ENCODE measurements around the gene RPP30. TPM values are rescaled to one million over a fixed set of nuclear protein-coding genes. Genes with fewer than 3 reads are reported as not detected.

Gene RPP30
- total and polyA plus RNA-seq, 2 of the 13 experiments (the other 11 are each of a cell fraction or from before 2014, with no cell fraction given) = 27.1 to 65.0 TPM

- no peak for TF ChIP-seq ZNF770 (CRISPR knock-in tag; IDR thresholded peaks at IDR 0.05)
- TF ChIP-seq ARNTL (CRISPR knock-in tag; IDR thresholded peaks at IDR 0.05) = no peak
- TF ChIP-seq, protein P1, sequence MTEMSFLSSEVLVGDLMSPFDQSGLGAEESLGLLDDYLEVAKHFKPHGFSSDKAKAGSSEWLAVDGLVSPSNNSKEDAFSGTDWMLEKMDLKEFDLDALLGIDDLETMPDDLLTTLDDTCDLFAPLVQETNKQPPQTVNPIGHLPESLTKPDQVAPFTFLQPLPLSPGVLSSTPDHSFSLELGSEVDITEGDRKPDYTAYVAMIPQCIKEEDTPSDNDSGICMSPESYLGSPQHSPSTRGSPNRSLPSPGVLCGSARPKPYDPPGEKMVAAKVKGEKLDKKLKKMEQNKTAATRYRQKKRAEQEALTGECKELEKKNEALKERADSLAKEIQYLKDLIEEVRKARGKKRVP (CRISPR knock-in tag; IDR thresholded peaks at IDR 0.05) = no peak; a peak in 1 of 4 replicates
These were observed 59.4 kb downstream of the RPP30 start (continued) for GRCh38 chr10:90930971-90931871.

- BruUV-seq (replicated peaks) = no TSS peak
- no peak overlapping the region for H3K27ac ChIP-seq (ENCODE audit: extremely low read length, insufficient read depth, low read length)
- no peak for DNase-seq (ENCODE audit: low spot score)
- no peak overlapping the region for H2AFZ ChIP-seq (ENCODE audit: low read length)
- intact Hi-C loops (cut with micrococcal nuclease; ENCODE audit: unreplicated experiment) = no loop called here
- no peaks in the 10 kb centered on the region for H3K27me3 ChIP-seq (ENCODE audit: control insufficient read depth in 1 of 2, insufficient read depth in 2 of 2, low read length in 2 of 2)
- peaks cover 66% of the 10 kb centered on the region for H3K4me1 ChIP-seq (ENCODE audit: insufficient read depth, low read length)
- no peak overlapping the region for H3K4me2 ChIP-seq (ENCODE audit: low read depth, low read length)
- POLR2A ChIA-PET = no interaction called here
- in situ Hi-C loops (cut with HindIII; ENCODE audit: extremely low pct_ligation_motif_present, low pct_unique_long_range_greater_than_20kb) = no loop called here
- CTCF ChIA-PET (ENCODE audit: low intra/inter-chr PET ratio, low total read pairs) = no interaction called here
- H3K9me3 ChIP-seq (ENCODE audit: low read length) = no peaks in the 10 kb centered on the region
- H3K36me3 ChIP-seq (replicated peaks in 1 of 2; ENCODE audit: control insufficient read depth in 1 of 2, insufficient read depth in 2 of 2, low read length in 2 of 2) = no peaks in the 10 kb centered on the region
- H3K79me2 ChIP-seq (ENCODE audit: insufficient read depth, low read length) = no peaks in the 10 kb centered on the region
- no peak overlapping the region for H3K9ac ChIP-seq (ENCODE audit: insufficient read depth, low read depth, low read length)
- no peak for ATAC-seq
- no peak for FAIRE-seq
- no peaks in the 10 kb centered on the region for H4K20me1 ChIP-seq (ENCODE audit: insufficient read depth, low read length)
- TF ChIP-seq RARG (CRISPR knock-in tag; IDR thresholded peaks at IDR 0.05; ENCODE audit: low read depth) (no peak), ZNF724P (CRISPR knock-in tag; IDR thresholded peaks at IDR 0.05; ENCODE audit: borderline replicate concordance) (no peak), RBAK (CRISPR knock-in tag; IDR thresholded peaks at IDR 0.05) (no peak), HDAC2 (CRISPR knock-in tag; IDR thresholded peaks at IDR 0.05) (no peak), ZNF776 (CRISPR knock-in tag; IDR thresholded peaks at IDR 0.05) (no peak), ZNF121 (CRISPR knock-in tag; IDR thresholded peaks at IDR 0.05) (no peak), ZSCAN29 (CRISPR knock-in tag; conservative IDR thresholded peaks at IDR 0.05) (no peak), ETV5 (CRISPR knock-in tag; IDR thresholded peaks at IDR 0.05; ENCODE audit: borderline replicate concordance) (no peak), GPN1 (CRISPR knock-in tag; IDR thresholded peaks at IDR 0.05; ENCODE audit: borderline replicate concordance) (no peak), ZNF317 (CRISPR knock-in tag; IDR thresholded peaks at IDR 0.05) (no peak), XRCC5 (optimal IDR thresholded peaks at IDR 0.05; ENCODE audit: low read length) (no peak), RFX3 (CRISPR knock-in tag; IDR thresholded peaks at IDR 0.05) (no peak), ZBTB21 (CRISPR knock-in tag; IDR thresholded peaks at IDR 0.05) (no peak)
- TF ChIP-seq, protein P2, sequence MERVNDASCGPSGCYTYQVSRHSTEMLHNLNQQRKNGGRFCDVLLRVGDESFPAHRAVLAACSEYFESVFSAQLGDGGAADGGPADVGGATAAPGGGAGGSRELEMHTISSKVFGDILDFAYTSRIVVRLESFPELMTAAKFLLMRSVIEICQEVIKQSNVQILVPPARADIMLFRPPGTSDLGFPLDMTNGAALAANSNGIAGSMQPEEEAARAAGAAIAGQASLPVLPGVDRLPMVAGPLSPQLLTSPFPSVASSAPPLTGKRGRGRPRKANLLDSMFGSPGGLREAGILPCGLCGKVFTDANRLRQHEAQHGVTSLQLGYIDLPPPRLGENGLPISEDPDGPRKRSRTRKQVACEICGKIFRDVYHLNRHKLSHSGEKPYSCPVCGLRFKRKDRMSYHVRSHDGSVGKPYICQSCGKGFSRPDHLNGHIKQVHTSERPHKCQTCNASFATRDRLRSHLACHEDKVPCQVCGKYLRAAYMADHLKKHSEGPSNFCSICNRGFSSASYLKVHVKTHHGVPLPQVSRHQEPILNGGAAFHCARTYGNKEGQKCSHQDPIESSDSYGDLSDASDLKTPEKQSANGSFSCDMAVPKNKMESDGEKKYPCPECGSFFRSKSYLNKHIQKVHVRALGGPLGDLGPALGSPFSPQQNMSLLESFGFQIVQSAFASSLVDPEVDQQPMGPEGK (CRISPR knock-in tag; IDR thresholded peaks at IDR 0.05) = no peak
- WGBS (ENCODE audit: low lambda C conversion rate) = 94% methylated on average over 5 of the region's 5 CpGs
- no peak overlapping the region for H3K4me3 ChIP-seq (replicated peaks in 1 of 3; ENCODE audit: insufficient read depth in 1 of 3, low read depth in 2 of 3, low read length in 3 of 3)
These were observed 64.0 kb downstream of the RPP30 start for GRCh38 chr10:90935581-90936275.

All from HepG2 (cell line).